HG03064 (cell line): ENCODE measurements around the gene SCARF2.
"Not testable (repeated sequence)": the region's sequence is repeated elsewhere in the genome, so short reads cannot be mapped to it uniquely, and the experiment has no call there.

Experiments
- ATAC-seq: cut with Tn5 transposase; IDR thresholded peaks from one replicate; pipeline ENCODE4 v1.9.1; 2021; ENCODE audit warnings: low read depth; ENCODE audit not compliant: unreplicated experiment

SCARF2 gene

DNA sequence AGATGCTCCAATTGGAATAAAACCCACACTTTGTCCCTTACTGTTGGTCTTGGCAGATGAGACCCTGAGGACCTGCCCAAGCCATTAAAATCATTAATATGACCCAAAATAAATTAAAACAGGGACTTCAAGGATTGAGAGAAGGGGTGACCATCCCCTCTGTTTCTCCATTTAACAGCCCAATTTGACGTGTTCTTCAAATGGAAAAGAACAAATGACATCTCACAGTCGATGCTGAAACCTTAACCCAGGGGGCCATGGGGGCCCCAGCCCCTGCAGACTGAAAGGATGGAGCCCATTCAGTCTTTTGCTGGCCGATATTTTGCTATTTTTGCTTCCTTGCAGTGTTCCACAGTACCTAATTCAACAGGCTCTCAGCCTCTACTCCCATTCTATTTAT, 23.2 kb downstream of the SCARF2 start:
- ATAC-seq: no peak

DNA sequence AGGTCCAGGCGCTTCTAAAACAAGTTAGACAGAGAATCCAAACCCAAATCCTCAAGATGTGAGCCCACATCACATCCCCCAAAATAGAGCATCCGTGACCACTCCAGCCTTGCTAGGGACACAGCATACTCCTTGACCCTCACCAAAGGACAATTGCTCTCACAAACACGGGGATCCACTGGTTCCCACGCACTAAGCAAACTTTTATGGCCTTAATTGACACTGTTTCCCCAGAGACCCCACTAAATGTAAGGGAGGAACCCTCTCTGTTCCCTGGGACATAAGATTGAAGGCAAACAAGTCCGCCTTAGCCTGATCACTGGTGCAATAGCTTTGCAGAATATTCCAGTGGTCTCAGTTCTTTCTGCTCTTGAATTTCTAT, 23.6 kb downstream of the SCARF2 start:
- no peak for ATAC-seq

- ATAC-seq: no peak
These were observed 24.2 kb downstream of the SCARF2 start for GRCh38 chr22:20413217-20414058.

- ATAC-seq: no peak
These were observed 25.0 kb downstream of the SCARF2 start for GRCh38 chr22:20412474-20413216.

- not testable (repeated sequence) for ATAC-seq
These were observed 28.2 kb downstream of the SCARF2 start for GRCh38 chr22:20409385-20409784.

- no peak for ATAC-seq
These were observed 28.7 kb downstream of the SCARF2 start for GRCh38 chr22:20408891-20409290.

DNA sequence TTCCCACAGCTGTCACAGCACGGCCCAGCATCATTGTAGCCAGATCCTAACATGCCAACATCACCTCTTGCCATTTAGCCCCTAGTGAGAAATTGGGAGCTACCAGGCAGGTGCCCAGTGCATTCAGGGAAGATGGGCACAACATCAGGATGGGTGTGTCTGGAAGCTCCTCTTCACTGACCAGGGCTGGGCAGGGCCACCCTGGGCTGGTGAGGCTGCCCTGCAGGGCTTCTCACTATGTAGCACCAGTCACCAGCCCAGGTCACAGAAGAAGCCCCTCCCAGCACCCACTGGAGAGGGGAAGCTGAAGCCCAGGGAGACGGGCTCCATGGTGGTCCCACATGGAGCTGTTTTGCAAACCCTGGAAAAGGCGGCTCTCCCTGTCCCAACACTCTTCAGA, 29.8 kb downstream of the SCARF2 start:
- ATAC-seq: no peak

- no peak for ATAC-seq
These were observed 30.8 kb downstream of the SCARF2 start for GRCh38 chr22:20406686-20407408.

DNA sequence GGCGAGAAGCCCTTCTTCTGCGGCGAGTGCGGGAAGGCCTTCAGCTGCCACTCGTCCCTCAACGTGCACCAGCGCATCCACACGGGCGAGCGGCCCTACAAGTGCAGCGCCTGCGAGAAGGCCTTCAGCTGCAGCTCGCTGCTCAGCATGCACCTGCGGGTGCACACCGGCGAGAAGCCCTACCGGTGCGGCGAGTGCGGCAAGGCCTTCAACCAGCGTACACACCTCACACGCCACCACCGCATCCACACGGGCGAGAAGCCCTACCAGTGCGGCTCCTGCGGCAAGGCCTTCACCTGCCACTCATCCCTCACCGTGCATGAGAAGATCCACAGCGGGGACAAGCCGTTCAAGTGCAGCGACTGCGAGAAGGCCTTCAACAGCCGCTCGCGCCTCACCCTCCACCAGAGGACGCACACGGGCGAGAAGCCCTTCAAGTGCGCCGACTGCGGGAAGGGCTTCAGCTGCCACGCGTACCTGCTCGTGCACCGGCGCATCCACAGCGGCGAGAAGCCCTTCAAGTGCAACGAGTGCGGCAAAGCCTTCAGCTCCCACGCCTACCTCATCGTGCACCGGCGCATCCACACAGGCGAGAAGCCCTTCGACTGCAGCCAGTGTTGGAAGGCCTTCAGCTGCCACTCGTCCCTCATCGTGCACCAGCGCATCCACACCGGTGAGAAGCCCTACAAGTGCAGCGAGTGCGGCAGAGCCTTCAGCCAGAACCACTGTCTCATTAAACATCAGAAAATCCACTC, 31.5 kb downstream of the SCARF2 start:
- no peak for ATAC-seq

GRCh38 chr22:20405291-20405930, 32.2 kb downstream of the SCARF2 start:
- no peak for ATAC-seq

DNA sequence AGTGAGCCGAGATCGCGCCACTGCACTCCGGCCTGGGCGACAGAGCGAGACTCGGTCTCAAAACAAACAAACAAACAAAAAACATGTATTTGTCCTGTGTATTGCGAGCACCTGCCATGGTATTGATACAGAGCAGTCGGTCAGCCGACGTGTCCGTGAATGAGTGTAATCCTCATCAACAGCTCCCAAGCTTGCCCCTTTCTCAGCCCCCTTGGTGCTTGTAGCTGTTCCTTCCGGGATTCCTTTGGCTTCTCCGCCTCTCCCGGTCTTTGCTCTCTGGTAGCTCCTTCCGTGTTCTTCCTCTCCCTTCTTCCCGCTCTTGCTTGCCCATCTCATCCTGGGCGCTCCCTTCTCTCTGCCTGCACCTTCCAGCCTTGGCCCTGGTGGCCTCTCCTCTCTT, 32.7 kb downstream of the SCARF2 start:
- no peak for ATAC-seq

DNA sequence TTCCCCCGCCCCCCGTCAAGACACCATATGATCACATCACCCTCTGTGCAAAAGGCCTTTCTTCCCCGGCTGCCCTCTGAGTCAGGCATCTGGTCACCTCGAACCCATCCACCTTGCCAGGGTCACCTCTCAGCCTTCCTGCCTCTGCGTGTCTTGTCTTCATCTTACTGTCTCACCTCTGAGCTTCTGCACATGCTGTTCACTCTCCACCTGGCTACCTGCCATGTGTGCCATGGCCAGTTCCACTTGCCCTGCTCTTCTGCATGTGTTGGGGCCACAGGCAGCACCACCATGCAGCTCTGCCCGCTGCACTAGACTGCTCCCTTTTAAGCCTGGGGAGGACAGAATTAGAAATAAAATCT, 33.9 kb downstream of the SCARF2 start:
- ATAC-seq: no peak

GRCh38 chr22:20402960-20403778, 34.5 kb downstream of the SCARF2 start:
- no peak for ATAC-seq

- ATAC-seq: no peak
These were observed 36.1 kb downstream of the SCARF2 start for GRCh38 chr22:20401376-20402014.

DNA sequence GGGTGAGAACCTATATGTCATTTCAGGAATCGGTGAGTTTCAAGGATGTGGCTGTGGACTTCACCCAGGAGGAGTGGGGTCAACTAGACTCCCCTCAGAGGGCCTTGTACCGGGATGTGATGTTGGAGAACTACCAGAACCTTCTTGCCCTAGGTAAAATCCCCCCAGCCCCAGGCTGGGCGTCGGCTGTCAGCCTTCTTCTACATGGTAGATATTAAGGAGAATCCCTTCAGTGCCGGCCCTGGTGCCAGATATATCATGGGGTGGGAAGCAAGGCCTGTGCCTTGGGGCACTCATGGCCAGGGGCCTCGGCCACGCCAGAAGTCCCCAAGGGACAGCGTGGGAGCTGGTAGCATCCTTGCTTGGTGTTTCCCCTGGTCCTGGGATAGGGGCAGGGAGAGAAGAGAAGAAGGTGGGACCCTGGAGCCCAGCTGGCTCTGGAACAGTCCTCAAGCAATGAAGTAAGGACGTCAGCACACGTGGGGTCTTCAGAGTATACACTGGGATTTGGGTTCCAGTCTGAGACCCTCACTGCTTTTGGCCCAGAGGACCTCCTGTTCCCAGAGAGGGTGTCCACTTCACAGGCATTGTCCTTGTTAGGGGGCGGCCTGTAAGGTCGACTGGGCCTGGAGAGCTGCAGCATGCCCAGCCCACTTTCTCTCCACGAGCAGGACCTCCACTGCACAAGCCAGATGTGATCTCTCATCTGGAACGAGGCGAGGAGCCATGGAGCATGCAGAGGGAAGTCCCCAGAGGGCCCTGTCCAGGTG, 36.8 kb downstream of the SCARF2 start:
- no peak for ATAC-seq

DNA sequence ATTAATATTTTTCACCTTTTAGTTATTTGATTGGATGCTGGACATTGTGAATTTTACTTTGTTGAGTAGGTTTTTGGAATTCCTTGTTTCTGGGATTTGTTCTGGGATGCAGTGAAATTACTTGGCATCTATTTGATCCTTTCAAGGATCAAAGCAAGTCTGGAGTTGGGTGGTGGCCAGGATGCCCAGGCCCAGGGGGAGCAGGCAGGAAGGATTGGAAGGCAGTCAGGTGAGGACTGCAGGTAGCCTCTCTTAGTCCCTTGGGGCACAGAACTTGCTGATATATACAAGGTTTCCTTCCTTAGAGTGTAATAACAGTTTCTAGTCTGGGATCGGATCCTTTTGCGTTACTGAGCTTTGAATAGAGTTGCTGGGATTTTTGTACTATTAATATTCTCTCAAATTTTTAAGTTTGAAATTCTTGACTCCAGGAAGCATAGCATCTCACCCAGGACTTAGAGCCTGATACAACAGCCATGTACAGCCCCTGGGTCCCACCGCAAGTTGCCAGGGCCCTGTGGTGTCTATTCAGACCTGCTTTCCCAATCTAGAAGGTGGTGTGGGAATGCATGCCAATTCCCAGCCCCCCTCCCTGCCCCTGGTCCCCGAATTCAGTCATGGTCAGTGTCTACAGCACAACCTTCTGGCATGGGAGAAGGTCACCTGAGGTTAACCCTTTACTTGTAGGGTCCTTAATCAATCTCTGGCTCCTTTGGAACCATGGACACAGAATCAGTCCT, 37.6 kb downstream of the SCARF2 start:
- ATAC-seq: no peak

- no peak for ATAC-seq
These were observed 39.2 kb downstream of the SCARF2 start for GRCh38 chr22:20398420-20398819.
